Epidermal melanocyte (primary cell): ENCODE results near the gene ZCCHC3.
"Not testable (repeated sequence)": the region's sequence is repeated elsewhere in the genome, so short reads cannot be mapped to it uniquely, and the experiment has no call there.

Experiments used
- DNase-seq: peaks from one replicate; pipeline ENCODE4 v3.0.0; 2011; ENCODE audit warnings: low spot score; ENCODE audit not compliant: insufficient read length

The ZCCHC3 gene

DNA sequence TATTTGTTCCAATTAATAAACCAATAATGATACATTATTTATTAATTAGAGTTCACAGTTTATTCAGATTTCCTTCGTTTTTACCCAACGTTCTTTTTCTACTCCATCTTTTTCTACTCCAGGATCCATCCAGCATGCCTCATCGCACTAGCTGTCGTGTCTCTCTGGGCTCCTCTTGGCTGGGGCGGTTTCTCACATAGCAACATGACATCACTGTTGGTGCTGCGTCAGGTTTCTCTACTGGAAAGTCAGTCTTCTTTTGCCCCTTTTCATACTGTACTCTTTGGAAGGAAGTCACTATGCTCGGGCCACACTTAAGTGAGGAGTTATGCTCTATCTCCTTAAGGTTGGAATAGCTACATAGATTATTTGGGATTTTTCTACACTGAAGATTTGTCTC is 14.2 kb downstream of the ZCCHC3 start:
- no peak for DNase-seq

DNA sequence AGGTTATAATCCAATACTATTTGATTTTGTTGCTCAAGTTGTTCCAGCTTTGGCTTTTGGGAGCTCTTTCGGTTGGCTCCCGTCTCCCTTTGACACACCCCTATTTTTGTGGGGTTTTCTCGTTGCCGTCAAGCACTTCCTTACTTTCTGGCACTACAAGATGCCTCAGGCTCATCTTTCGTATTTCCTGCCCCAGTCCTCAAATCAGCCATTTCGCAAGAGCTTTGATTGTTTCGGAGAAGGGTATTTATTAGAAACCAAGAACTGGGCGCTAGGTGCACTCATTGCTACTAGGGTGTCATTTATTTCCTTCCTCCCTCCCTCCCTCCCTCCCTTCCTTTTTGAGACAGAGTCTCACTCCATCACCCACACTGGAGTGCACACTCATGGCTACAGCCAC is 14.7 kb downstream of the ZCCHC3 start:
- DNase-seq, result no peak

DNA sequence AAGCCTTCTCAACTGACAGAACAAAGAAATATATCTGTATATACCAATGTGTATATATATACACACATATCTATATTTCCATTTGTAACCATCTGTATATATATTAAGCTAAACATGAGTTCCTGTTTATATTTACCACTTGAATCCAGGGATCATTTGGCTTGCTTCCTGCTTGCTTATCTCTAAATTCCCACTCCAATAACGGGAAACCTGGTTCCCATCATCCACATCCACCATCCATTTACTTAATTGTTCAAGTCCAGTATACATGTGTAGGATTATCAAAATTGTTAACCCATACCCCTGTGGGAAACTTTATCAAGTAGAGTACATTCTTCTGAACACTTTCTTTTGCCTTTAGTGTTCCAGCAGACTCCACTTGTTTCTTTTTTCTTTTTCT is 15.5 kb downstream of the ZCCHC3 start:
- no peak for DNase-seq

DNA sequence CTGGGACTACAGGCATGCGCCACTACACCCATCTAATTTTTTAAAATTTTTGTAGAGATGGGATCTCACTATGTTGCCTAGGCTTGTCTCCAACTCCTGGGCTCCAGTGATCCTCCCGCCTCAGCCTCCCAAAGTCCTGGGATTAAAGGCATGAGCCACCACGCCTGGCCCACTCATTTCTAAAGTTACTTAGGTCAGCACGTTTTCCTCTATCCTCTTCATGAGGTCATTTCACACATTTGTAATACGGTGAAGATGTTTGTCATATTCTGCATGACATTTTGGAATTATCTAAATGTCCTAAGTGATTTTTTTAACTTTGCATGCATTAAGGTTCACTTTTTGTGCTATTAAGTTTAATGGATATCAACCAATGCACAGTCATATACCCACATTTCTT is 16.0 kb downstream of the ZCCHC3 start:
- DNase-seq, result no peak

- no peak for DNase-seq
Observed at GRCh38 chr20:313948-314347, 16.6 kb downstream of the ZCCHC3 start.

- no peak for DNase-seq
Observed at GRCh38 chr20:316316-317068, 19.1 kb downstream of the ZCCHC3 start.

GRCh38 chr20:324177-325044 is 27.0 kb downstream of the ZCCHC3 start:
- DNase-seq, result peak; percentile 79

- peak; percentile 80 for DNase-seq
Observed at GRCh38 chr20:325045-325888, 27.9 kb downstream of the ZCCHC3 start, which contains the start of gene SOX12. SOX12 (plus strand) TSS chr20:325552; CDS start chr20:325925, 373 bp downstream.

DNA sequence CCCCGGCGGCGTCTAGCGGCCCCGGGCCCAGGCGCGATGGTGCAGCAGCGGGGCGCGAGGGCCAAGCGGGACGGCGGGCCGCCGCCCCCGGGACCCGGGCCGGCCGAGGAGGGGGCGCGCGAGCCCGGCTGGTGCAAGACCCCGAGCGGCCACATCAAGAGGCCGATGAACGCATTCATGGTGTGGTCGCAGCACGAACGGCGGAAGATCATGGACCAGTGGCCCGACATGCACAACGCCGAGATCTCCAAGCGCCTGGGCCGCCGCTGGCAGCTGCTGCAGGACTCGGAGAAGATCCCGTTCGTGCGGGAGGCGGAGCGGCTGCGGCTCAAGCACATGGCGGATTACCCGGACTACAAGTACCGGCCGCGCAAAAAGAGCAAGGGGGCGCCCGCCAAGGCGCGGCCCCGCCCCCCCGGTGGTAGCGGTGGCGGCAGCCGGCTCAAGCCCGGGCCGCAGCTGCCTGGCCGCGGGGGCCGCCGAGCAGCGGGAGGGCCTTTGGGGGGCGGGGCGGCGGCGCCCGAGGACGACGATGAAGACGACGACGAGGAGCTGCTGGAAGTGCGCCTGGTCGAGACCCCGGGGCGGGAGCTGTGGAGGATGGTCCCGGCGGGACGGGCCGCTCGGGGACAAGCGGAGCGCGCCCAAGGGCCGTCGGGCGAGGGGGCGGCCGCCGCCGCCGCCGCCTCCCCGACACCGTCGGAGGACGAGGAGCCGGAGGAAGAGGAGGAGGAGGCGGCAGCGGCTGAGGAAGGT is 28.7 kb downstream of the ZCCHC3 start:
- DNase-seq, result no peak

- no peak for DNase-seq
Observed at GRCh38 chr20:326645-327185, 29.3 kb downstream of the ZCCHC3 start.

- DNase-seq, result peak; percentile 86
Observed at GRCh38 chr20:327186-328026, 30.0 kb downstream of the ZCCHC3 start.

DNA sequence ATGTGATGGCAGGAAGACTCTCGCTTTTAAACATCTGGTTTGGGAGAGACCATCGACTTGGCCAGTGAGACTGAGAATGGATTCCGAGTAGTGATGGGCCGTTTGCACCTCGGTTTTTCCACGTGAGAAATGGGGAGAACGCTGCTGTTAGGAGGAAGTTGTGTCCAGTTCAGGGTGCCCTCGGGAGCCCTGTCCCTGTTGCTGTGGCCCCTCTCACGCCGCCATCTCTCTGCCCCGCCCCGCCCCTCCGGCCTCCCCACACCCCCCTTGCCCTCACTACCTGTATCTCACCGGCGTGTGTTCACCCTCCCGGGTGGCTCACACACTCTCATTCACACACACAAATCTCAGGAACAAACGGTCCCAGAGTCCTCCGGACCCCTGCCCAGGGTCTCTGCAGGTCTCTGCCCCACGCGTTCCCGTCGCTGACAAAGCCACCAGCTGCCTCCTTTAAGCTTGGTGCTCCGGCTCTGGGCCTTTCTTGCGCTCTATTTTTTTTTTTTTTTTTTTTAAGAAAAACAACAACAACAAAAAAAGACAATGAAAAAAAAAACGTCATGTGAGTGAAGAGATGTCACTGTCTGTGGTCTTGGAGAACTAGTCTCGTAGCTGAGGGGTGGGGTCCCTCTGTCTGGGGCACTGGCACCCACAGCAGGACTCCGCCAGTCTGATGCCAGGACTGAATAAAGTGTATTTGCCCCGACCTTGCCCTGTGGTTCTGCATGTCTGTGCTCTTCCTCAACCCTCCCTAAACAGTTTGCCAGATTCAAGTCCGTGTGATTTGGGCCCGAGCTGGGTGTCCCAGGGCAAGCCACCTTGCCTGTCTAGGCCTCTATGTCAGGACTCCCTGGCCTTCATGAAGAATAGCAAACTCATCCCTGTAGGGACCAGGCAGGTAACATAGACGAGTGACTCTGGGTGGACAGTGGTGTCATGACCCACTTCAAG is 30.9 kb downstream of the ZCCHC3 start:
- DNase-seq, result no peak

DNA sequence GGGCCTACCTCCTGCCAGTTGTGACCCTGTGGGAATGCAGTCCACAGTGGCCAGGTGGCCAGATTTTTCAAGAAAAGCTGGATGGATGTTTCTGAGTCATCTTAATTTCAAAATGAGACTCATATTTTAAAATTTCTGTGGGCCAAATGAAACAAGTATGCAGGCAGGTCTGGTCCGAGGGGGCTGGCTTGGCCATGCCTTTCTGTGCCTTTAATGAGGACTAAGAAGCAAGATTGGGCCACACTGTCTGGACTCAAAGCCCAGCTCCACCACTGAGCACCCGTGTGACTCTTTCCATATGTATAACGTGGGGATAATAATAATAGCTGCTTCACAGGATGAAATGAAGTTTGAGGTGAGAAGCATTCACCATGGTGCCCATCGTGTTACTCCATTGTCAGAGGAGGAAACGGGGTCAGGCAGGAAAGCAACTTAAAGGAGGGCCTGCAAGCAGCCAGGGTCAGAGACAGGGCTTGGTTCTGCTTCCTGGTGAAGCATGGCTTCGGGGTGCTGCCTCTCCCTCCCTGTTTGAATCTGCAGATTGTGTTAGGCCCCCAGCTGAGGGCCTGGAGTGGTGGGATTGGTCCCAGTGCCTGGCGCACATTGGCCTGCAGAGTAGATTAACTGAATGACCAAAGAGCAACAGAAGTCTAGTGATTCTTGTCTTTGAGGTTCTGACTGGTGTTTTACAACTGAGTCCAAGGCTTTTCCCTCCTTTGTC is 31.8 kb downstream of the ZCCHC3 start:
- no peak for DNase-seq

DNA sequence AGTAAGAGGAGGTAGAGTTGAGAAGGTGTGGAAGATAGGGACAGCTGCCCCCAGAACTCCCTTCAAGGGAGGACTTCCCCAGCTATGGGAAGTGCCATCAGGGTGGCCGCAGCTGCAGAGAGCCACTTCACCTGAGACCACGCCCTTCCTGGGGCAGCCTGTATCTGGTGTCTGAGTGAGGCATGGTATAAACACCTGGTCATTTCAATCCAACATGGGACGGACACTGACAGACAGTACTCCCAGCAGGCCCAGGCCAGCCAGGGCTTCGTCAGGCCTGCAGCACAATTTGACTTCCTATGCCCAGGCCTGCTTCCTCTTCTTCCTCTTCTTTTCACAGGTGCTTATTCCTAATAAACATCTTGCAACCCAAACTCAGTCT is 32.5 kb downstream of the ZCCHC3 start:
- DNase-seq, result no peak

- peak; percentile 77 for DNase-seq
Observed at GRCh38 chr20:330233-331149, 33.1 kb downstream of the ZCCHC3 start.

GRCh38 chr20:334578-334977 is 37.2 kb downstream of the ZCCHC3 start:
- no peak for DNase-seq

DNA sequence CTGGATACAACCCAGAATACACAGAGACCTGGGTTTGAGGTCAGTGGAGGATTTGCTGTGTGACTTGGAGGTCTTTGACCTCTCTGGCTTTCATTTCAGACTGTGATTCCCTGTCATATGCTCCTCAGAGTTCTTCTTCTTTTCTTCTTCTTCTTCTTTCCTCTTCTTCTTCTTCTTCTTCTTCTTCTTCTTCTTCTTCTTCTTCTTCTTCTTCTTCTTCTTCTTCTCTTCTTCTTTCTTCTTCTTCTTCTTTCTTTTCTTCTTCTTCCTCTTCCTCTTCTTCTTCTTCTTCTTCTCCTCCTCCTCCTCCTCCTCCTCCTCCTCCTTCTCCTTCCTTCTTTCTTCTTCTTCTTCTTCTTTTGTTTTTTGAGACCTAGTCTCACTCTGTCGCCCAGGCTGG is 38.7 kb downstream of the ZCCHC3 start:
- DNase-seq, result not testable (repeated sequence)
